ENCODE results near the gene SIAH3. TPM values are rescaled to one million over a fixed set of nuclear protein-coding genes. Genes with fewer than 3 reads are reported as not detected.

The SIAH3 gene
- total and polyA plus RNA-seq, 9 of the 15 experiments (the other 6 are each of a cell fraction or from before 2014, with no cell fraction given): not detected

GRCh38 chr13:45817833-45818232 is 33.7 kb downstream of the SIAH3 start:
- POLR2A ChIA-PET: no interaction called here
- ATAC-seq: no peak
- TF ChIP-seq CTCF (IDR thresholded peaks at IDR 0.05 in 2 of 3, conservative IDR thresholded peaks at IDR 0.05 in 1 of 3; ENCODE audit: insufficient read depth in 2 of 3, low read depth in 1 of 3, low read length in 3 of 3) (peak in 1 of 3 experiments; percentile 13; a peak in 1 of 6 replicates), KAT7 (CRISPR knock-in tag; IDR thresholded peaks at IDR 0.05; ENCODE audit: borderline replicate concordance) (no peak)
- DNase-seq (ENCODE audit: extremely low read depth in 1 of 4, low spot score in 3 of 4): no peak
- no peak overlapping the region for H3K4me3 ChIP-seq
- H4K20me1 ChIP-seq (replicated peaks; ENCODE audit: control insufficient read depth, insufficient read depth, low read length): no peaks in the 10 kb centered on the region
- no peaks in the 10 kb centered on the region for H3K79me2 ChIP-seq (ENCODE audit: control insufficient read depth, insufficient read depth, low read length)
- H3K4me2 ChIP-seq (ENCODE audit: insufficient read depth, low read length): no peak overlapping the region
- H2AFZ ChIP-seq (ENCODE audit: low read depth, low read length): no peak overlapping the region
- FAIRE-seq: no peak
- H3K9me1 ChIP-seq (ENCODE audit: control insufficient read depth, insufficient read depth, low read length): peaks cover 2% of the 10 kb centered on the region
- no peak overlapping the region for H3K27ac ChIP-seq (ENCODE audit: extremely low read depth, low read depth, low read length)
- intact Hi-C loops (cut with micrococcal nuclease) (no loop called here), in situ Hi-C loops (cut with MboI) (no loop called here)
- no peaks in the 10 kb centered on the region for H3K9me3 ChIP-seq (replicated peaks; ENCODE audit: control insufficient read depth, insufficient read depth, low read depth, low read length)
- H3K4me1 ChIP-seq (replicated peaks in 1 of 2; ENCODE audit: control insufficient read depth in 2 of 2, insufficient read depth in 2 of 2, low read length in 2 of 2): no peaks in the 10 kb centered on the region
- CTCF ChIA-PET (ENCODE audit: low intra/inter-chr PET ratio): no interaction called here
- no peak overlapping the region for H3K9ac ChIP-seq (ENCODE audit: insufficient read depth in 1 of 2, low read depth in 2 of 2, low read length in 2 of 2)
- peaks cover 0 to 20% of the 10 kb centered on the region in 2 experiments; a peak in 3 of 5 replicates for H3K27me3 ChIP-seq (ENCODE audit: control insufficient read depth in 2 of 2, insufficient read depth in 2 of 2, low read length in 2 of 2)
- no peaks in the 10 kb centered on the region for H3K36me3 ChIP-seq (ENCODE audit: control insufficient read depth, insufficient read depth, low read length)
- WGBS (ENCODE audit: insufficient coverage, low coverage, missing lambda C conversion rate): 0% methylated on average over 2 of the region's 2 CpGs
- BruUV-seq (replicated peaks): no TSS peak

GRCh38 chr13:45816427-45816826 is 35.1 kb downstream of the SIAH3 start:
- Histone ChIP-seq H2AFZ (ENCODE audit: low read depth, low read length) (no peak overlapping the region), H3K9ac (ENCODE audit: insufficient read depth in 1 of 2, low read depth in 2 of 2, low read length in 2 of 2) (no peak overlapping the region), H4K20me1 (replicated peaks; ENCODE audit: control insufficient read depth, insufficient read depth, low read length) (no peaks in the 10 kb centered on the region), H3K27ac (ENCODE audit: extremely low read depth, low read depth, low read length) (no peak overlapping the region), H3K9me3 (replicated peaks; ENCODE audit: control insufficient read depth, insufficient read depth, low read depth, low read length) (no peaks in the 10 kb centered on the region), H3K79me2 (ENCODE audit: control insufficient read depth, insufficient read depth, low read length) (no peaks in the 10 kb centered on the region), H3K4me3 (no peak overlapping the region), H3K4me2 (ENCODE audit: insufficient read depth, low read length) (no peak overlapping the region), H3K4me1 (replicated peaks in 1 of 2; ENCODE audit: control insufficient read depth in 2 of 2, insufficient read depth in 2 of 2, low read length in 2 of 2) (no peaks in the 10 kb centered on the region), H3K36me3 (ENCODE audit: control insufficient read depth, insufficient read depth, low read length) (no peaks in the 10 kb centered on the region), H3K9me1 (ENCODE audit: control insufficient read depth, insufficient read depth, low read length) (peaks cover 2% of the 10 kb centered on the region), H3K27me3 (ENCODE audit: control insufficient read depth in 2 of 2, insufficient read depth in 2 of 2, low read length in 2 of 2) (peaks cover 0 to 28% of the 10 kb centered on the region in 2 experiments; a peak in 3 of 5 replicates)
- ATAC-seq (no peak), DNase-seq (ENCODE audit: extremely low read depth in 1 of 4, low spot score in 3 of 4) (no peak), FAIRE-seq (no peak)
- intact Hi-C loops (cut with micrococcal nuclease): no loop called here
- BruUV-seq (replicated peaks): no TSS peak
- in situ Hi-C loops (cut with MboI): no loop called here
- WGBS (ENCODE audit: insufficient coverage, low coverage, missing lambda C conversion rate): 0% methylated on average over 6 of the region's 6 CpGs
- CTCF ChIA-PET (ENCODE audit: low intra/inter-chr PET ratio): no interaction called here
- POLR2A ChIA-PET: no interaction called here
- no peak for TF ChIP-seq ZC3H4 (CRISPR knock-in tag; IDR thresholded peaks at IDR 0.05; ENCODE audit: borderline replicate concordance)
- no peak for TF ChIP-seq USF2 (CRISPR knock-in tag; IDR thresholded peaks at IDR 0.05)
- no peak for TF ChIP-seq MTA2 (IDR thresholded peaks at IDR 0.05; ENCODE audit: low read depth)
- no peak for TF ChIP-seq CHD1 (IDR thresholded peaks at IDR 0.05; ENCODE audit: low read length)
- TF ChIP-seq ZNF280B (CRISPR knock-in tag; IDR thresholded peaks at IDR 0.05): no peak
- no peak for TF ChIP-seq STAG1 (CRISPR knock-in tag; IDR thresholded peaks at IDR 0.05; ENCODE audit: borderline replicate concordance)
- TF ChIP-seq POLR2AphosphoS2 (IDR thresholded peaks at IDR 0.05; ENCODE audit: low read length): no peak
- no peak for TF ChIP-seq RBM39 (optimal IDR thresholded peaks at IDR 0.05; ENCODE audit: low read depth, low read length)
- TF ChIP-seq KDM5B (IDR thresholded peaks at IDR 0.05; ENCODE audit: insufficient replicate concordance, low read depth, low read length): no peak
- no peak for TF ChIP-seq ELF1 (tag; IDR thresholded peaks at IDR 0.05)
